ENCODE results near the gene CPSF7. TPM values are rescaled to one million over a fixed set of nuclear protein-coding genes. Genes with fewer than 3 reads are reported as not detected.

The CPSF7 gene
- total and polyA plus RNA-seq, 10 of the 15 experiments (the other 5 are each of a cell fraction or from before 2014, with no cell fraction given), result 14.9 to 93.1 (median 60.9) TPM

DNA sequence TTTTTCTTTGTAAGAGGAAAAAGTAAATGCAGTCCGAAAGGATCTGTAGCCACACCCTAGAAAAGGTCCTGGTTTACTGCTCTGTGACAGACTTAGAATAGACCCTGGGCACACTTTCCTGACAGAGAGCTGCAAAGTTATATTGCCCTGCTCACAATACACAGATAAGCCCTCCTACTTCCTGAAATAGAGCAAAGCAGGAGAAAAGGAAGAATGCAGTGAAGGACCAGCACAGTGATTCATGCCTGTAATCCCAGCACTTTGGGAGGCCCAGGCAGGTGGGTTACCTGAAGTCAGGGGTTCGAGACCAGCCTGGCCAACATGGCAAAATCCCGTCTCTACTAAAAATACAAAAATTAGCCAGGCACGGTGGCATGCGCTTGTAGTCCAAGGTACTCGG is 70.3 kb downstream of the CPSF7 start:
- Histone ChIP-seq H4K20me1 (ENCODE audit: control insufficient read depth, insufficient read depth) (no peaks in the 10 kb centered on the region), H3K9ac (ENCODE audit: control insufficient read depth, insufficient read depth, low read length) (peak overlapping the region; percentile 16; the same call in 1 of the 2 replicates), H3K4me3 (peak overlapping the region; percentile 99), H2AFZ (ENCODE audit: control insufficient read depth, low read depth, low read length) (no peak overlapping the region), H3K36me3 (ENCODE audit: control insufficient read depth in 2 of 2, insufficient read depth in 2 of 2, low read length in 1 of 2) (peaks cover 0 to 13% of the 10 kb centered on the region in 2 experiments; a peak in 2 of 4 replicates), H3K4me1 (ENCODE audit: control insufficient read depth, insufficient read depth, low read length) (peaks cover 39% of the 10 kb centered on the region), H3K4me2 (ENCODE audit: control insufficient read depth, insufficient read depth) (peak overlapping the region; percentile 95), H3K27ac (ENCODE audit: control insufficient read depth, insufficient read depth) (peak overlapping the region; percentile 54; the same call in 1 of the 2 replicates), H3K27me3 (replicated peaks in 1 of 2; ENCODE audit: control insufficient read depth in 2 of 2, insufficient read depth in 2 of 2, low read length in 1 of 2) (no peaks in the 10 kb centered on the region), H3K9me3 (replicated peaks; ENCODE audit: control insufficient read depth, insufficient read depth, low read length) (no peaks in the 10 kb centered on the region), H3K79me2 (ENCODE audit: control insufficient read depth, insufficient read depth, low read length) (peaks cover 60% of the 10 kb centered on the region)
- FAIRE-seq (no peak), ATAC-seq (no peak), DNase-seq (ENCODE audit: low read depth, low spot score) (no peak)
- ChIA-PET CTCF (interaction anchor here (0.7 to 23.9 kb wide), 6 partner anchors 9 to 64 kb away, joined by 3 to 387 read pairs (median 6); partner anchors contain the start of genes TMEM216 and VWCE), RAD21 (ENCODE audit: unreplicated experiment) (interaction anchor here (5.5 to 13.0 kb wide), 3 partner anchors 9 to 26 kb away, joined by 43 to 172 read pairs (median 72); partner anchors contain the start of genes DDB1 and TKFC), POLR2A (interaction anchor here (0.6 to 8.7 kb wide), 8 partner anchors 9 to 470 kb away, joined by 3 to 111 read pairs (median 6); partner anchors contain the start of genes DDB1, TKFC and TMEM216), SMC1A (ENCODE audit: uncharacterized antibody, unreplicated experiment) (interaction anchor here (0.9 to 12.8 kb wide), 5 partner anchors 11 to 446 kb away, joined by 3 to 243 read pairs (median 84); partner anchors contain the start of genes DDB1, TKFC and TMEM109)
- TF ChIP-seq, protein P1, sequence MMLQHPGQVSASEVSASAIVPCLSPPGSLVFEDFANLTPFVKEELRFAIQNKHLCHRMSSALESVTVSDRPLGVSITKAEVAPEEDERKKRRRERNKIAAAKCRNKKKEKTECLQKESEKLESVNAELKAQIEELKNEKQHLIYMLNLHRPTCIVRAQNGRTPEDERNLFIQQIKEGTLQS (IDR thresholded peaks at IDR 0.05; ENCODE audit: borderline replicate concordance, extremely low read depth, low read depth, low read length), result no peak
- peak; percentile 42; the same call in 1 of the 2 replicates for TF ChIP-seq LARP7 (IDR thresholded peaks at IDR 0.05)
- intact Hi-C loops (cut with micrococcal nuclease; ENCODE audit: unreplicated experiment), result no loop called here
- BruUV-seq (replicated peaks), result no TSS peak
- in situ Hi-C loops (cut with MboI), result no loop called here
- WGBS (ENCODE audit: insufficient coverage, insufficient replicate concordance, low lambda C conversion rate, missing lambda C conversion rate), result 14% methylated on average over 6 of the region's 6 CpGs

DNA sequence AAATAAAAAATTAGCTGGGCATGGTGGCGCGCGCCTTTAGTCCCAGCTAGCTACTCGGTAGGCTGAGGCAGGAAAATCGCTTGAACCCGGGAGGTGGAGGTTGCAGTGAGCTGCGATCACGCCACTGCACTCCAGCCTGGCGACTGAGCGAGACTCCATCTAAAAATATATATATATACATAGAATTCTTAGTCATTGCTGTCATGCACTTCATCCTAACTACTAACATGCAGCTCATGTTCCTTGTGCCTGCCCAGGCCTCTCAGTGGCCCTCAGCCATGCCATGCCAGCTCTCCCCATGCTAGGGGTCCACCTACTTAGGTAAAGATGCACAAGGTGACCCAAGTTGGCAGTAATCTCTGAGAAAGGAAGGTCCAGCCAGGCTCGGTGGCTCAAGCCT is 71.2 kb downstream of the CPSF7 start:
- ATAC-seq (no peak), DNase-seq (ENCODE audit: low read depth, low spot score) (no peak), FAIRE-seq (no peak)
- Histone ChIP-seq H3K27ac (ENCODE audit: control insufficient read depth, insufficient read depth) (peak overlapping the region; percentile 92), H3K27me3 (replicated peaks in 1 of 2; ENCODE audit: control insufficient read depth in 2 of 2, insufficient read depth in 2 of 2, low read length in 1 of 2) (no peaks in the 10 kb centered on the region), H3K4me2 (ENCODE audit: control insufficient read depth, insufficient read depth) (peak overlapping the region; percentile 97), H3K9me3 (replicated peaks; ENCODE audit: control insufficient read depth, insufficient read depth, low read length) (no peaks in the 10 kb centered on the region), H3K4me3 (peak overlapping the region; percentile 31; the same call in 1 of the 2 replicates), H3K36me3 (ENCODE audit: control insufficient read depth in 2 of 2, insufficient read depth in 2 of 2, low read length in 1 of 2) (peaks cover 1 to 10% of the 10 kb centered on the region in 2 experiments; a peak in 3 of 4 replicates), H3K9ac (ENCODE audit: control insufficient read depth, insufficient read depth, low read length) (no peak overlapping the region), H3K4me1 (ENCODE audit: control insufficient read depth, insufficient read depth, low read length) (peaks cover 39% of the 10 kb centered on the region), H3K79me2 (ENCODE audit: control insufficient read depth, insufficient read depth, low read length) (peaks cover 51% of the 10 kb centered on the region), H4K20me1 (ENCODE audit: control insufficient read depth, insufficient read depth) (no peaks in the 10 kb centered on the region), H2AFZ (ENCODE audit: control insufficient read depth, low read depth, low read length) (no peak overlapping the region)
- intact Hi-C loops (cut with micrococcal nuclease; ENCODE audit: unreplicated experiment) (no loop called here), in situ Hi-C loops (cut with MboI) (no loop called here)
- ChIA-PET CTCF (interaction anchor here (1.9 to 23.9 kb wide), 4 partner anchors 10 to 34 kb away, joined by 6 to 387 read pairs (median 158); partner anchors contain the start of gene TMEM216), POLR2A (interaction anchor here (0.6 to 8.7 kb wide), 9 partner anchors 10 to 607 kb away, joined by 3 to 111 read pairs (median 6); partner anchors contain the start of genes DDB1, TKFC, TMEM216 and VPS37C), SMC1A (ENCODE audit: uncharacterized antibody, unreplicated experiment) (interaction anchor here (0.8 to 12.8 kb wide), 4 partner anchors 12 to 375 kb away, joined by 3 to 243 read pairs (median 103); partner anchors contain the start of genes DDB1 and TKFC), RAD21 (ENCODE audit: unreplicated experiment) (interaction anchor here (0.7 to 13.0 kb wide), 4 partner anchors 10 to 266 kb away, joined by 3 to 172 read pairs (median 57); partner anchors contain the start of genes DDB1 and TKFC)
- WGBS (ENCODE audit: insufficient coverage, insufficient replicate concordance, low lambda C conversion rate, missing lambda C conversion rate), result 63% methylated on average over 11 of the region's 11 CpGs
- no TSS peak for BruUV-seq (replicated peaks)
- TF ChIP-seq NFYA (IDR thresholded peaks at IDR 0.05; ENCODE audit: borderline replicate concordance, low read depth, low read length), result no peak
- TF ChIP-seq, protein P2, sequence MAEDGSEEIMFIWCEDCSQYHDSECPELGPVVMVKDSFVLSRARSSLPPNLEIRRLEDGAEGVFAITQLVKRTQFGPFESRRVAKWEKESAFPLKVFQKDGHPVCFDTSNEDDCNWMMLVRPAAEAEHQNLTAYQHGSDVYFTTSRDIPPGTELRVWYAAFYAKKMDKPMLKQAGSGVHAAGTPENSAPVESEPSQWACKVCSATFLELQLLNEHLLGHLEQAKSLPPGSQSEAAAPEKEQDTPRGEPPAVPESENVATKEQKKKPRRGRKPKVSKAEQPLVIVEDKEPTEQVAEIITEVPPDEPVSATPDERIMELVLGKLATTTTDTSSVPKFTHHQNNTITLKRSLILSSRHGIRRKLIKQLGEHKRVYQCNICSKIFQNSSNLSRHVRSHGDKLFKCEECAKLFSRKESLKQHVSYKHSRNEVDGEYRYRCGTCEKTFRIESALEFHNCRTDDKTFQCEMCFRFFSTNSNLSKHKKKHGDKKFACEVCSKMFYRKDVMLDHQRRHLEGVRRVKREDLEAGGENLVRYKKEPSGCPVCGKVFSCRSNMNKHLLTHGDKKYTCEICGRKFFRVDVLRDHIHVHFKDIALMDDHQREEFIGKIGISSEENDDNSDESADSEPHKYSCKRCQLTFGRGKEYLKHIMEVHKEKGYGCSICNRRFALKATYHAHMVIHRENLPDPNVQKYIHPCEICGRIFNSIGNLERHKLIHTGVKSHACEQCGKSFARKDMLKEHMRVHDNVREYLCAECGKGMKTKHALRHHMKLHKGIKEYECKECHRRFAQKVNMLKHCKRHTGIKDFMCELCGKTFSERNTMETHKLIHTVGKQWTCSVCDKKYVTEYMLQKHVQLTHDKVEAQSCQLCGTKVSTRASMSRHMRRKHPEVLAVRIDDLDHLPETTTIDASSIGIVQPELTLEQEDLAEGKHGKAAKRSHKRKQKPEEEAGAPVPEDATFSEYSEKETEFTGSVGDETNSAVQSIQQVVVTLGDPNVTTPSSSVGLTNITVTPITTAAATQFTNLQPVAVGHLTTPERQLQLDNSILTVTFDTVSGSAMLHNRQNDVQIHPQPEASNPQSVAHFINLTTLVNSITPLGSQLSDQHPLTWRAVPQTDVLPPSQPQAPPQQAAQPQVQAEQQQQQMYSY (CRISPR knock-in tag; IDR thresholded peaks at IDR 0.05), result no peak
- no peak for TF ChIP-seq HDAC2 (IDR thresholded peaks at IDR 0.05)
